Stimulated activated CD4-positive, alpha-beta T cell treated with anti-CD3 and anti-CD28 coated beads, Interleukin-1b, Interleukin-23, amount 100 ng/mL, for 4 hours (primary cell): ENCODE measurements around the gene TTLL9.

Experiments
- DNase-seq, 2 donors: peaks; one replicate each; pipeline ENCODE4 v3.0.0-alpha.2; 2020; ENCODE audit warnings: low read depth in 2 of 2

TTLL9 gene

DNA sequence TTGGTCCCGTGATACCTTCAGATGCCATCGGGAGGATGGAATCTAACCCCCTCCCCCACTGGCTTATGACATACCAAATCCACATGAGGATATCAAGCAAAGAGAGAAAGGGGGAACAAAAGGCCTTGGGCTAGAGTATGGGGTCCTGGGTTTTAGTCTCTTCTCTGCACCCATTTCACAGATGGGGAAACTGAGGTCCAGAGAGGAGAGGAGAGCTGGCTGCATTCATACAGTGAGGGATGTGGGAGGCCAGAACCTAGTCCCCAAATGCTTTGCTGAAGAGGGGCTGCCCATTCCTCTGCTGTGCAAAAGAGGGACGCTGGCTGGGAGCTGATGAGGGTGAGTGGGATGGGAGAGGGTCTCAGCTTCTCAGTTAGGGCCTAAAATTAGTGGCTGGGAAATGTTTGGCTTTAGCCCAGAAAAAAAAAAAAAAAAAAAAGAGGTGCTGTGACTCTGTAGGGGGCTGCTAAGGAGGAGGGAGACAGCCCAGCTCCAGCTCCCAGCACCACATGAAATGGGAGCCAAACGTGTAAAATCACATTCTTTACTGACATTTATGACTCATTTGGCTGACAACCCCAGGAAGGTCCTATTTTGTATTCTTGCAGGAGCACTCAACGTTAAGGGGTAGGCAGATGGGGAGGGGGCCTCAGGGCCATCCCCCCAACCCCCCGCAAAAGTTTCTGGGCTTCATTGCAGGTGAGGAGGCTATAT is 109.4 kb downstream of the TTLL9 start:
- DNase-seq = no peak

DNA sequence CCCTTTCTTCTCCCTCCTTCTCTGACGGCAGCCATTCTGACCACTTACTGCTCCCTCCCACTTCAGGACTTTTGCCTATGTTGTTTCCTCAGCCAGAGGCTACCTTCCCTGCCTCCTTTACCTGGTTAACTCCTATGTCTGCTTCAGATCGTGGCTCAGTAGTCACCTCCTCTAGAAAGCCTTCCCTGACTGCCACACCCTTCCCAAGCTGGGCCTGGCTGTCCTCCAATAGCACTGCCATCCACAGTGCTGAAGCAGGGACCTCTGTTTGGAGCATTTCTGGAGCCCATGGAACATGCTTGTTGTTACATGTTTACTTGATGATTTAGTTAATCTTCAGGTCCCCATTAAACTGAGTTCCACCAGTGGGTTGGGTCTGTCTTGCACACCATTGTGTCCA is 111.3 kb downstream of the TTLL9 start:
- DNase-seq = no peak

DNA sequence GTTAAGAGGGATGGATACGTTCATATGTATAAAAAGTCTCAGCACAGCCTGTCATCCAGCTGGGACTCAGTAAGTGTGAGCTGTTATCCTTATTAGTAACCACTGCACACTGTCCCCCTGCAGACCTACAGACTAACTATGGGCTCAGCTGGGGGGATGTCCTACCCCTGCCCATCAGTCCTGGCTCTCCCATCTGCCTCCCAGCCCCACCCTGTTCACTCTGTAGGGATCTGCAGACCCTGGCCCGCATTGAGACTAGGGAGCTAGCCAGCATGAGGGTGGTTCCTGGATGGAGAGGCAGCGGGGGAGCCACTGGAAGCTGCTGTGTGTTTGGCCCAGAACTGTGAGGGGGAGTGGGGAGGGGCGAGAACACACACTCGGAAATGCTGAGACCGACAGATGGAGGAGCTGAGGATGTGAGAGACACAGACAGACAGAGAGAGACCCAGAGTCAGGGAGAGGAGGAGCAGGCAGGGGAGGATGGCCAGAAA is 114.6 kb downstream of the TTLL9 start:
- no peak for DNase-seq

DNA sequence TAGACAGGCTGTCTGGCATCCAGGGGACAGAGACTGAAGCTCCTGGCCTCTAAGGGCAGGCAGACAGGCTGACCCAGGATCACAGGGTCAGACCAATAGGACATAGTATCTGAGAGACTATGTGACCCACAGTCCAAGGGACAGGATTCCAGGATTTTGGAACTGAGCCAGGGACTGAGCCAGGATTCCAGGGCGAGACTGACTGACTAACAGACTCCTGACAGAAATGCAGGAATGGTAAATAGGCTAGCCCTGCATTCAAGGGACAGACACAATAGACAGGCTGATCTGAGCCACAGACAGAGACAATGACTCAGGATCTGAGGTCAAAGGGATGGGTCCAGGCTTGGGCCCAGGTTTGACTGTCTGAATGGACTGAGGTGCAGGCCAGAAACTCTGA is 117.3 kb downstream of the TTLL9 start:
- no peak for DNase-seq

DNA sequence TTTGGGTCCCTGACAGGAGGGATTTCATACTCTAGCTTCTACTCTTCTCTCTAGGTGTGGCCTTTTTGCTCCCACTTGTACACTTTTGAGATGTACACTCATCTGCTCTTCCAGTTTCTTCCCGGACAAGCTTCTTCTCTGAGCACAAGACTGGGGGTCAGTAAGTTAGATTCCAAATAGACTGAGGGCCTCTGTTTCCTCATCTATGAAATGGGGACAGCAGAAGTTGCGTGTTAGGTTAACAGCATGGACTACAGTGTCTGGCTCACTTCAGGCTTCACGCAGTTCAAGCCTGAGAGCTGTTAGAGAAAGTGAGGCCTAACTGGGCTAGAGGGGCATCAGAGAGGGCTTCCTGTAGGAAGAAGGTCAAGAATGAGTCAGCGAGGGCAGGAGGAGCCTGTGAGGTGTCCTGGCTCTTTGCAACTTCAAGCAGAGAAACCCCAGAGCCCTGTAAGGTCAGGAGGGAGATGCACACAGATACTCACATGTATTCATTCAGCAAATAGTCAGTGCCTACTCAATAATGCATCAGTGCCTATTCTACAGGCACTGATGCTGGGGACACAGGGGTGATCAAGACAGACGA is 118.1 kb downstream of the TTLL9 start:
- DNase-seq = no peak

DNA sequence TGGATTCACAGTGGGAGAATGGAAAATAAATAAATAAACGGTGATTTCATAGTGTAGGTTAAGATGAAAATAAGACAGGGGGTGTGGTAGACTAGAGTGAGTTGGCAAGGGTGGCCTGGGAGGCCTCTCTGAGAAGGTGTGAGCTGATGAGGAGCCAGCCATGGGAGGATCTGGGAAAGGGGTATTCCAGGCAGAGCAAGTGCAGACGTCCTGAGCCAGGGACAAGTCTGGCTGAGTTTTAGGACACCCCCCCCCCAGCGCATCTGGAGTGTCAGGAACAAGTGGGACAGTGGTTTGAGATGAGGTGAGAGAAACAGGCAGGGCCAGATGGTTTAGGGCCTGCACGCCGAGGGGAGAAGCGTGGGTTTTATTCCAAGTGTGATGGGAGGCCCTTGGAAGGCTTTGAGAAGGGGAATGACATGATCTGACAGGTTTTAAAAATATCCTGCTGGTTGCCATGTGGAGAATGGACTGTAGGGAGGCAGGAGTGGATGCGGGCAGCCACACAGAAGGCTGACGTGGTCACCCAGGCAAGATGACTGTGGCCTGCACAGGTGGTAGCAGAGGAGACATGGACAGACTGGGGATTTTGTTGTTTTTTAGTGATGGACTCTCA is 118.7 kb downstream of the TTLL9 start:
- no peak for DNase-seq

DNA sequence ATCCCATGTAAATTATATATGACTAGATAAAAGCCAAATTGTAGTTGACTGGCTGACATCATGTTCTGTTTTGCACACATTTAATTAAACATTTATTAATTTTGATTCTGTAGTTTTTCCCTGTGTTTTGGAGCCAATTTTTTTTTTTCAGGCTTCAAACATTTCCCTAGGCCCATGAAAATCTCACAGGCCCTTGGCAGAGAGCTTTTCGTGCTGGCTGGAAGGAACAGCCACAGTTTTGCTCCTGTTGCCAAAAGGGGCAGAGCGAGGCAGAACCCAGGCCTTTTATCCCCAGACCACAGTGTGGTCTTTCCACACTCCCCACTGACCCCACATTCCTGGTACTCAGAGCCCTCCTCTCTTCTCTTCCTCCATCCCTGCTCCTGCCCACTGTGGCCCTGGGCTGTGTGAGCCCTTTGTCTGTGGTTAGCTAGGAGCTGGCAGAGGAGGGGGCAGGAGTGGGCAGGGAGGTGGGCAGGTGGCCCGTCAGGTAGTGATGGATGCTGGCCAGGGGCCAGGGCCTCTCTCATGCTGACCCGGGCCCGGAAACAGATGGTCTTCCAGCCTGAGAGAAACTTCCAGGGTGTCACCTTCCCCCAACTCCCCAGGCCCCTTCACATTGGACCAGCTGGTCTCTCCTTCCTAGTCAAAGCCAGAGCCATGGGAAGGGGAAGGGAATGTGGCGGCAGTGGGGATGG is 120.4 kb downstream of the TTLL9 start:
- no peak for DNase-seq

DNA sequence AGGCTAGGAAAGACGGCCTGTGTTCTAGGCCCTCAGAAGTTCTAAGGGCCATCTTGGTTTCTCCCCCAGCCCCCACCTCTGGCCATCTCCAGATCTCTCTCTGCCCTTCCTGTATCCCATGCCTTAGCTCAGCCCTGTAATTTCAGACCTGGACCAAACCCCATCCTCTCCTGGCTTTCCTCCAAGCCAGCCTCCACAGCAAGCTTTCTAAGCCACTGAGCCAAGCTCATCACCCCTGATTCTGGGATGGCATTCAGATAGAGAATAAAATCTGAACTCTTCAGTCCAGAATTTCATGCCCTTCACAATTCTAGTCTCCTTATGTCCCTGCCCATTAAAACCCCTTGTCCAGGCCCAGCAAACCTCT is 120.9 kb downstream of the TTLL9 start:
- no peak for DNase-seq

DNA sequence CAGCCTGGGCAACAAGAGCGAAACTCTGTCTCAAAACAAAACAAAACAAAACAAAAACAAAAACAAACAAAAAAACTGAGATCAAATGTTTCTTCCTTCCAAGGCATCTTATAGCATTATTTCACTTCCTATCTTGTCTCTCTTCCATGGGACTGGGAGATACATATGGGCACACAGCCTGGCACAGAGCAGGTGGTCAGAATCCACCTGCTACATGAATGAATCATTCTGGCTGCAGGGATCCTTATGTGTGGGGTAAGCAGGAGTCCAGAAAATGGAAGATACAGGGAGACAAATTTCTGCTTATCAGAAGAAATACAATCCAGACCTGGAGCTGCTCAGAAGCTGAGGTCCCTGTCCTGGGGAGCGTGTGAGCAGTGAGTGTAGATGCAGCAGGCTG is 121.7 kb downstream of the TTLL9 start:
- DNase-seq = no peak
